HL-60 (cell line): ENCODE measurements around the gene ADGRB2.

ENCODE experiments used
- POLR2AphosphoS5 ChIP-seq: IDR thresholded peaks from 2 replicates; pipeline ENCODE4 v1.6.1; 2012; ENCODE audit warnings: low read depth
- TF ChIP-seq, protein P1 (sequence below): IDR thresholded peaks from one replicate; pipeline ENCODE4 v1.5.1; 2011; ENCODE audit warnings: low read length, control low read depth, inconsistent platforms; ENCODE audit not compliant: insufficient read depth
- TF ChIP-seq, protein P2 (sequence below): IDR thresholded peaks from 2 replicates; pipeline ENCODE4 v1.6.1; 2012; ENCODE audit warnings: low read depth; ENCODE audit not compliant: insufficient replicate concordance

GRCh38 chr1:31809698-31810097 lies 45.6 kb upstream of the ADGRB2 start:
- TF ChIP-seq POLR2AphosphoS5 = no peak
- TF ChIP-seq, protein P1, sequence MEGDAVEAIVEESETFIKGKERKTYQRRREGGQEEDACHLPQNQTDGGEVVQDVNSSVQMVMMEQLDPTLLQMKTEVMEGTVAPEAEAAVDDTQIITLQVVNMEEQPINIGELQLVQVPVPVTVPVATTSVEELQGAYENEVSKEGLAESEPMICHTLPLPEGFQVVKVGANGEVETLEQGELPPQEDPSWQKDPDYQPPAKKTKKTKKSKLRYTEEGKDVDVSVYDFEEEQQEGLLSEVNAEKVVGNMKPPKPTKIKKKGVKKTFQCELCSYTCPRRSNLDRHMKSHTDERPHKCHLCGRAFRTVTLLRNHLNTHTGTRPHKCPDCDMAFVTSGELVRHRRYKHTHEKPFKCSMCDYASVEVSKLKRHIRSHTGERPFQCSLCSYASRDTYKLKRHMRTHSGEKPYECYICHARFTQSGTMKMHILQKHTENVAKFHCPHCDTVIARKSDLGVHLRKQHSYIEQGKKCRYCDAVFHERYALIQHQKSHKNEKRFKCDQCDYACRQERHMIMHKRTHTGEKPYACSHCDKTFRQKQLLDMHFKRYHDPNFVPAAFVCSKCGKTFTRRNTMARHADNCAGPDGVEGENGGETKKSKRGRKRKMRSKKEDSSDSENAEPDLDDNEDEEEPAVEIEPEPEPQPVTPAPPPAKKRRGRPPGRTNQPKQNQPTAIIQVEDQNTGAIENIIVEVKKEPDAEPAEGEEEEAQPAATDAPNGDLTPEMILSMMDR = no peak
- TF ChIP-seq, protein P2, sequence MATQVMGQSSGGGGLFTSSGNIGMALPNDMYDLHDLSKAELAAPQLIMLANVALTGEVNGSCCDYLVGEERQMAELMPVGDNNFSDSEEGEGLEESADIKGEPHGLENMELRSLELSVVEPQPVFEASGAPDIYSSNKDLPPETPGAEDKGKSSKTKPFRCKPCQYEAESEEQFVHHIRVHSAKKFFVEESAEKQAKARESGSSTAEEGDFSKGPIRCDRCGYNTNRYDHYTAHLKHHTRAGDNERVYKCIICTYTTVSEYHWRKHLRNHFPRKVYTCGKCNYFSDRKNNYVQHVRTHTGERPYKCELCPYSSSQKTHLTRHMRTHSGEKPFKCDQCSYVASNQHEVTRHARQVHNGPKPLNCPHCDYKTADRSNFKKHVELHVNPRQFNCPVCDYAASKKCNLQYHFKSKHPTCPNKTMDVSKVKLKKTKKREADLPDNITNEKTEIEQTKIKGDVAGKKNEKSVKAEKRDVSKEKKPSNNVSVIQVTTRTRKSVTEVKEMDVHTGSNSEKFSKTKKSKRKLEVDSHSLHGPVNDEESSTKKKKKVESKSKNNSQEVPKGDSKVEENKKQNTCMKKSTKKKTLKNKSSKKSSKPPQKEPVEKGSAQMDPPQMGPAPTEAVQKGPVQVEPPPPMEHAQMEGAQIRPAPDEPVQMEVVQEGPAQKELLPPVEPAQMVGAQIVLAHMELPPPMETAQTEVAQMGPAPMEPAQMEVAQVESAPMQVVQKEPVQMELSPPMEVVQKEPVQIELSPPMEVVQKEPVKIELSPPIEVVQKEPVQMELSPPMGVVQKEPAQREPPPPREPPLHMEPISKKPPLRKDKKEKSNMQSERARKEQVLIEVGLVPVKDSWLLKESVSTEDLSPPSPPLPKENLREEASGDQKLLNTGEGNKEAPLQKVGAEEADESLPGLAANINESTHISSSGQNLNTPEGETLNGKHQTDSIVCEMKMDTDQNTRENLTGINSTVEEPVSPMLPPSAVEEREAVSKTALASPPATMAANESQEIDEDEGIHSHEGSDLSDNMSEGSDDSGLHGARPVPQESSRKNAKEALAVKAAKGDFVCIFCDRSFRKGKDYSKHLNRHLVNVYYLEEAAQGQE = no peak
